SK-MEL-5 (cell line): ENCODE data around the gene MEX3A. TPM values are rescaled to one million over a fixed set of nuclear protein-coding genes. Genes with fewer than 3 reads are reported as not detected.

Source experiments
- DNase-seq: peaks from one replicate; pipeline ENCODE4 v3.0.0-alpha.2; 2016; ENCODE audit warnings: low read depth, low spot score
- in situ Hi-C: cut with HindIII; loops from 2 replicates; pipeline ENCODE4 v1.10.0; 2016; ENCODE audit warnings: low sequenced_read_pairs, high pct_unique_total_duplicates, low pct_unique_long_range_greater_than_20kb
- total RNA-seq: library from RNA; depleted of rRNA; stranded (reverse); fragments of >200 nt; shearing (Covaris generic); gene quantifications from 2 replicates; pipeline ENCODE4 v1.2.3, GENCODE V29; 2014

The MEX3A gene
- total RNA-seq, 1 experiment from 2014 or later, result 3.4 TPM

- no peak for DNase-seq
Observed at GRCh38 chr1:156106624-156107488, 24.6 kb upstream of the MEX3A start.

GRCh38 chr1:156104861-156105832 is 22.9 kb upstream of the MEX3A start:
- no peak for DNase-seq
- in situ Hi-C loops, result no loop called here

More at GRCh38 chr1:156106624-156107488, 24.6 kb upstream of the MEX3A start:
- in situ Hi-C loops, result no loop called here

GRCh38 chr1:156104065-156104810 is 22.0 kb upstream of the MEX3A start:
- in situ Hi-C loops, result no loop called here
- DNase-seq, result no peak

GRCh38 chr1:156103521-156103947 is 21.3 kb upstream of the MEX3A start:
- DNase-seq, result no peak
- in situ Hi-C loops, result no loop called here

- in situ Hi-C loops, result no loop called here
- no peak for DNase-seq
Observed at GRCh38 chr1:156102633-156103511, 20.6 kb upstream of the MEX3A start.

- DNase-seq, result no peak
- in situ Hi-C loops, result no loop called here
Observed at GRCh38 chr1:156101880-156102279, 19.6 kb upstream of the MEX3A start.

- in situ Hi-C loops, result no loop called here
- no peak for DNase-seq
Observed at GRCh38 chr1:156100205-156100995, 18.1 kb upstream of the MEX3A start.

- in situ Hi-C loops, result no loop called here
- DNase-seq, result no peak
Observed at GRCh38 chr1:156099282-156099681, 17.0 kb upstream of the MEX3A start.

- no peak for DNase-seq
- in situ Hi-C loops, result no loop called here
Observed at GRCh38 chr1:156098784-156099183, 16.5 kb upstream of the MEX3A start.

GRCh38 chr1:156097499-156098178 is 15.4 kb upstream of the MEX3A start:
- in situ Hi-C loops, result no loop called here
- DNase-seq, result no peak

- in situ Hi-C loops, result no loop called here
Observed at GRCh38 chr1:156096640-156097391, 14.6 kb upstream of the MEX3A start.

GRCh38 chr1:156095906-156096508 is 13.7 kb upstream of the MEX3A start:
- no peak for DNase-seq
- in situ Hi-C loops, result no loop called here

More at GRCh38 chr1:156096640-156097391, 14.6 kb upstream of the MEX3A start:
- peak; percentile 88 for DNase-seq

- in situ Hi-C loops, result no loop called here
- no peak for DNase-seq
Observed at GRCh38 chr1:156091610-156092009, 9.3 kb upstream of the MEX3A start.

GRCh38 chr1:156090840-156091188 is 8.5 kb upstream of the MEX3A start:
- DNase-seq, result peak; percentile 83
- in situ Hi-C loops, result no loop called here
